Measurements from ENCODE around the gene KANSL2.

- no peak for TF ChIP-seq CTCF (IDR thresholded peaks at IDR 0.05; ENCODE audit: insufficient read depth, low read length, poor library complexity, severe bottlenecking)
- no peak for TF ChIP-seq EZH2phosphoT487 (conservative IDR thresholded peaks at IDR 0.05; ENCODE audit: low read length)
Measured at GRCh38 chr12:48690436-48690835, 8.4 kb upstream of the KANSL2 start.
